Measurements from ENCODE around the gene AGMO. TPM values are rescaled to one million over a fixed set of nuclear protein-coding genes. Genes with fewer than 3 reads are reported as not detected.

Gene AGMO
- total RNA-seq, 4 donors from 2014 or later = 0.17 to 0.83 (median 0.45) TPM; not detected in 1

GRCh38 chr7:15309872-15310271 lies 251.9 kb downstream of the AGMO start:
- H3K27me3 ChIP-seq = no peaks in the 10 kb centered on the region
- intact Hi-C loops (cut with DNase I) = loop anchor here (5.0 to 10.0 kb wide), 3 partner anchors 375 to 767 kb away; partner anchors contain the start of gene MEOX2
- TF ChIP-seq POLR2AphosphoS5 (IDR thresholded peaks at IDR 0.05) = no peak
- TF ChIP-seq CTCF (IDR thresholded peaks at IDR 0.05) = no peak
- no peak for TF ChIP-seq EP300 (IDR thresholded peaks at IDR 0.05)
- TF ChIP-seq POLR2A (IDR thresholded peaks at IDR 0.05; ENCODE audit: low read depth) = no peak
- H3K36me3 ChIP-seq = no peaks in the 10 kb centered on the region
- DNase-seq (ENCODE audit: extremely low spot score) = no peak
- H3K4me1 ChIP-seq = no peaks in the 10 kb centered on the region
- H3K27ac ChIP-seq (replicated peaks in 1 of 4) = no peak overlapping the region
- WGBS = 71% methylated on average over 1 of the region's 1 CpG
- no peak overlapping the region for H3K4me3 ChIP-seq
- H3K9me3 ChIP-seq = no peaks in the 10 kb centered on the region

GRCh38 chr7:15308821-15309220 lies 253.0 kb downstream of the AGMO start:
- H3K36me3 ChIP-seq = no peaks in the 10 kb centered on the region
- WGBS = 92% methylated on average over 3 of the region's 3 CpGs

GRCh38 chr7:15306296-15306695 lies 255.5 kb downstream of the AGMO start:
- Histone ChIP-seq H3K4me1 (no peaks in the 10 kb centered on the region), H3K9me3 (no peaks in the 10 kb centered on the region), H3K36me3 (no peaks in the 10 kb centered on the region), H3K27me3 (no peaks in the 10 kb centered on the region), H3K27ac (replicated peaks in 1 of 4) (no peak overlapping the region), H3K4me3 (no peak overlapping the region)
- intact Hi-C loops (cut with DNase I) = loop anchor here (5.0 to 10.0 kb wide), 3 partner anchors 379 to 771 kb away; partner anchors contain the start of gene MEOX2
- TF ChIP-seq POLR2AphosphoS5 (IDR thresholded peaks at IDR 0.05) (no peak), EP300 (IDR thresholded peaks at IDR 0.05) (no peak), CTCF (IDR thresholded peaks at IDR 0.05) (no peak), POLR2A (IDR thresholded peaks at IDR 0.05; ENCODE audit: low read depth) (no peak)
- DNase-seq (ENCODE audit: extremely low spot score) = no peak

More at GRCh38 chr7:15308821-15309220, 253.0 kb downstream of the AGMO start:
- TF ChIP-seq EP300 (IDR thresholded peaks at IDR 0.05) (no peak), CTCF (IDR thresholded peaks at IDR 0.05) (no peak), POLR2AphosphoS5 (IDR thresholded peaks at IDR 0.05) (no peak), POLR2A (IDR thresholded peaks at IDR 0.05; ENCODE audit: low read depth) (no peak)
- H3K4me1 ChIP-seq = no peaks in the 10 kb centered on the region
- DNase-seq (ENCODE audit: extremely low spot score) = no peak
- H3K9me3 ChIP-seq = no peaks in the 10 kb centered on the region
- no peaks in the 10 kb centered on the region for H3K27me3 ChIP-seq
- no peak overlapping the region for H3K4me3 ChIP-seq
- intact Hi-C loops (cut with DNase I) = loop anchor here (5.0 to 10.0 kb wide), 3 partner anchors 376 to 768 kb away; partner anchors contain the start of gene MEOX2
- H3K27ac ChIP-seq (replicated peaks in 1 of 4) = no peak overlapping the region

- H3K4me3 ChIP-seq = no peak overlapping the region
- 85% methylated on average over 2 of the region's 2 CpGs for WGBS
- peaks cover 0 to 12% (median 7%) of the 10 kb centered on the region in 4 donors for H3K4me1 ChIP-seq
- no peak overlapping the region for H3K27ac ChIP-seq (replicated peaks in 1 of 4)
- intact Hi-C loops (cut with DNase I) = loop anchor here (5.0 to 10.0 kb wide), 3 partner anchors 380 to 772 kb away; partner anchors contain the start of gene MEOX2
- H3K27me3 ChIP-seq = no peaks in the 10 kb centered on the region
- H3K9me3 ChIP-seq = no peaks in the 10 kb centered on the region
- no peaks in the 10 kb centered on the region for H3K36me3 ChIP-seq
- DNase-seq (ENCODE audit: extremely low spot score) = no peak
- no peak for TF ChIP-seq POLR2AphosphoS5 (IDR thresholded peaks at IDR 0.05)
- TF ChIP-seq POLR2A (IDR thresholded peaks at IDR 0.05; ENCODE audit: low read depth) = no peak
- TF ChIP-seq CTCF (IDR thresholded peaks at IDR 0.05) = peak; percentile 52 to 79 (median 59)
Measured at GRCh38 chr7:15305002-15305600, 256.7 kb downstream of the AGMO start.
